Renal pelvis (tissue), 4 donors: ENCODE results near the gene PARD3B. TPM values are rescaled to one million over a fixed set of nuclear protein-coding genes. Genes with fewer than 3 reads are reported as not detected.

Experiments
- DNase-seq: peaks from one replicate; pipeline ENCODE4 v3.0.0-alpha.2; 2013
- polyA plus RNA-seq, 3 donors: library from polyadenylated mRNA; unstranded; fragments of 120-200 nt; gene quantifications; one replicate each; pipeline ENCODE4 v1.2.1, GENCODE V29; 2013; ENCODE audit not compliant: insufficient read length in 3 of 3

PARD3B gene
- polyA plus RNA-seq, 3 donors, result 33.2 to 37.3 (median 34.3) TPM

DNA sequence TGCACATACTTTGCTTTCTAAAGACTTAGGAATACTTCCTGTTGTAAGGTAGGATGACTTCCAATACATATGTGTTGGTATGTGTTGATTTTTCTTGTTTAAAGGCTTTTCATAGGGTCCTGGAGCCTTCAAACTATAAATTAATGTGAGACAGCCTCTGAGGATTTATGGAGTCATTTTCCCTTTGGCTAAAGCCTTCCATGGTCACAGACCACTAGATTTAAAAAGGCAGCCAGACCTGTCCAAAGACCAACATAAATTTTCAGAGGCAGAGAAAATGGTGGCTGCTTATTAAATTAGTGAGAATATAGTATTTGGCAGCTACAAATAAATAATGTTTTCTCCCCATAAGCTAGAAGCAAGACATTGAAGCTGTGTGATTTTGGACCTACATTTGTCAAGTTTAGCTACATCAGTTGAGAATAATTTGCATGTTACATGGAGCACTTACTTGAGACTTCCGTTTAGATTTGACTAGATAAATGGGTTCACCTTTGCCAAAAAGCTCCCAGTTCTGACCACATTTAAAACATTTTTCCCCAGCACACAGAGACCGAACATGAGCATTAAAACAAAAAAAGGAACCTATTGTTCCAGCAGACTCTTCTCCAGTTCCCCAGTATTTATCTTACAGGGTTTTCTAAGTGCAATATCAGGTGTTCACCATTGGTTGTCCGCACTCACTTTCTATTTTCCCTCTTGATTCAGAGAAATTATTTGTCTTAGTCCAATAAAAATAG is 402.9 kb downstream of the PARD3B start:
- DNase-seq, result no peak

DNA sequence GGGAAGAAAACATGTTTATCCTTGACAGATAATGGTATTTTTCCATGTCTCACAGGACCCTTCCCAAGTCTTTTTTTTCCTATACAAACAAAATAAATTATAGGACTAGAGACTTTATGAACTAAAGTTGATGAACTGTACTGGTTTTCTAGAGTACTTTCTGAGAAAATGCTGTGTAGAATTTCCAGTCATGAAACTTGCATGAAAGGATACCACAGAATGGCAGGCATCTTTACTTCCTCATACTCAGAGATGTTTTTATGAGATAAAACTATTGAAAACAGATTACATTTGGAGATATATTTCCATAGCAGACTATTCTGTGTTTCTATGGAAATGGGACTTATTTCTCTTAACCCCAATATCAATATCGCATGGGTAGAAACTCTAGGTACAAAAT is 403.5 kb downstream of the PARD3B start:
- DNase-seq, result no peak

DNA sequence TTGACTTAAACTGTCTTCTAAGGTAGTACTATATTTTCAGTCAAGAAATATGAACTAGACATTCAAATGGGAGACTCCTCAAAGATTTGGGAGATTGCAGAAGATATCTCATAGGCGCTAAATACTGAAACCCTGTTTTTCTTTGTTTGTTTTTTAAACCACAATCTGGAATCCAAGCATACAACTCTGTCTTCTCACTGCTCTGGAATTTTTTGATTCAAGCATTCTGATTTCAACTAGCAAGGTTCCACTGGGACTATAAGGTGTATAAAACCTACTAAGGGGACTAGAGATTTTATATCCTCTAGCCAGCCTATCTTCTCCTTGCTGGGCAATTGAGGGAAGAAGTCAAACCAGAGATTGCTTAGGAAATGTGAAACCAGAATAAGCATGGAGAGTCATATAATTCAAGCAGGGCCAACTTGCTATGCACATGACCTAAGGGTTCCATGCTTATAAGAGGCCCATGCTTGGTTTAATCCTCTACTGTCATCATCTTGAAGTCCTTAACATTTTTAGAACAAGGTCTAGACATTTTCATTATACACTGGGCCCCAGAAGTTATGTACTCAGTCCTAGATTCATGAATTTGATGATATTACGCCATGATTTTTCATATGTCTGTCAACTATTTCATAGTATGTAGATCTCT is 405.5 kb downstream of the PARD3B start:
- no peak for DNase-seq

GRCh38 chr2:204958371-204958770 is 413.1 kb downstream of the PARD3B start:
- DNase-seq, result no peak

- no peak for DNase-seq
These were observed 419.1 kb downstream of the PARD3B start for GRCh38 chr2:204964414-204964813.

- DNase-seq, result no peak
These were observed 421.0 kb downstream of the PARD3B start for GRCh38 chr2:204966245-204966644.

DNA sequence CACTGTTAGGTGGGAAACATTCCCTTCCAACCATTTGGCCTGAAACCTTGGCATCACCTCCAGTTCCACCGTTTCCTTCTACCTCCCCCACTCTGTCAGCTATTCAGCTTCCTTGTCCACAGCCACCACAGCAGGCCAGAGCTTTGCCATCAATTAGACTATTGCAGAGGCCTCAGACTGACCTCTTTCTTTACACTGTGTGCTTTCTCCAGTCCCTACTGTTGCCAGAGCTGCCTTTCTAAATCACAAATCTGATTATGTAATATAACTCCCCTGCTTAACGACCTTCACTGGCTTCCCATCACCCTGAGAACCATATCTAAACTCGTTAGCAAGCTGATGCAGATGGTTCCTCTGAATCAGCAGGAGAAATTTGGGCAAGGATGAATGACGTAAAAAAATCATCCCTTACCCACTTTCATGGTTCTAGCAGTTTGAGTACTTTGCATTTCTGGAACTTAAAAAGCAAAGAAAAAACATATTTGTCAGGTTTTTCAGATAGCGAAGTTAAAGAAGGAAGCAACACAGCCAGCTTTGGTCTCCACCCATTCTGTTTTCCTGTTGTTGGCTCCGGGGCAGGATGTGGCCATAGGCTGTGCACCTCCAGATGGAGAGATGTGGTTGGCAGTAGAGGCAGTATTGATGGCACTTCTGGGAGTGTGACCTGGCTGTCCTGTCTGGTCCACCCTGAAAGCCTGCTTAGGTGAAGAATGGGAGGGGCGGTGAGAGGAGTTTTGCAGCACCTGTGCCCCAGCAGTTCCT is 422.1 kb downstream of the PARD3B start:
- DNase-seq, result no peak

DNA sequence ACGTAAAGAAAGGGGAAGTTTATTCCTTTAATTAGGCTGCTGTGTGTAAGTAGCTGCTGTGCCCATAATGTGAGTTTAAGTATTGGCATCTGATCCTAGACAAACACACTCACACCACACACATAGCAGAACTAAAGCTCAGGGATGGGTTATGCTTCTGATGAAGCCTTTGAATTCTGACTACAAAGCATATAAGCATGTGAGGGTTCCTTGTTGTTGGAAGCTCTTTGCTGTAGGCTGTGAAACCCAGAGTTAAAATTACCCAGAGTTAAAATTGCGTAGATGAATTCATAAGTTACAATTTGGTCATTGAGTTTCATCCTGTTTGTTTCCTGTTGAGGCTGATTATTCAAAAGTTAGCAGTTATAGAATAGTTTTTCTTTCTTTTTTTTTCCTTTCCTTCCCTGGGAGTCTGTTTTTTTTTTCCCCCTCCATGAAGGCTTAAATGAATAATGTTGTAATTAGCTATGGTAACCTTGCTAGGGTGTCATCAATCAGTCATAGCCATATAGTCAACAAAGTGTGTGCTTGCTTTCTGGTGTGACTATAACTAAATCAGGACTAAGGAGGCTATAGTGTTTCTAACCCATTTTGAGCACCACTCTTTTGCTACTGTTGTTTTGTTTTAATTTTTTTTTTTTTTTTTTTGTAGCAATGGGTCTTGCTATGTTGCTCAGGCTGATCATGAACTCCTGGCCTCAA is 426.1 kb downstream of the PARD3B start:
- no peak for DNase-seq

GRCh38 chr2:204972161-204972560 is 426.9 kb downstream of the PARD3B start:
- DNase-seq, result no peak

GRCh38 chr2:204972606-204973336 is 427.5 kb downstream of the PARD3B start:
- DNase-seq, result no peak

GRCh38 chr2:204973616-204974015 is 428.3 kb downstream of the PARD3B start:
- DNase-seq, result no peak

GRCh38 chr2:204974487-204974886 is 429.2 kb downstream of the PARD3B start:
- DNase-seq, result no peak

- DNase-seq, result no peak
These were observed 432.6 kb downstream of the PARD3B start for GRCh38 chr2:204977914-204978313.

DNA sequence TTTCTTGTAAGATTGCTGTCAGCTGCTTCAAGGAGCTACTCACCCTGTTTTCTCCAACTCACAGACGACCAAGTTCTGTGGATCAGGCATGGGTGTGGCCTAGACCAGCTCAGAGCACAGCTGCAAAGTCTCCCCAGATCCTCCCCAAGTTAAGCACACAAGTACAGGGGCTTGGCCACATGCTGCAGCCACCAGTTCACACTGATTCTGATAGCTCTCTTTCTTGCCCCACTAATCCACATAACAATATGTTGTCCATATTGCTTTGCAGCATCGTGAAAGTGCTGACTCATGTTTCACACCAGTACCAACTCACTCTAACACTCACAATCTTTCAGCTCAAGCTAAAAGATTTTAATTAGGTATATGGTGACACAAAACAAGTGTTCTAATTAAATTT is 437.0 kb downstream of the PARD3B start:
- no peak for DNase-seq

DNA sequence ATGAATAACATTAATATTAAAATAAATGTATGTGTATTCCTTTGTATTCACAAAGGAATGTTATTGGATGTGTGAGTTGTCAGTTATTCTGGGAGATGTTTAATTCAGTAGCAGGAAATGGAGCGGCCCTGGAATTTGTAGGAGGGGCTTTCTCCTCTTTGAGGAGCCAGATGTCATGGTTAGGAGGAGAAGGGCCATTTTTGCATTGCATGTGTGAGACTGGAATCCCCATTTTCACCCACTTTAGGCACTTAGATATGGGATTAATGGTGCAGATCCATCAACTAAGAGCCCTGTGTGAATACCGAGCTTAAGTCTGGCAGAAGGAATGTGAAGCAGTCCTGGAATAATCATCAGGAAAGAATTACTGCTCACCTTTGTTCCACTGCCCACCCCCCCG is 439.2 kb downstream of the PARD3B start:
- DNase-seq, result peak; percentile 38

GRCh38 chr2:204986641-204987040 is 441.4 kb downstream of the PARD3B start:
- DNase-seq, result no peak

DNA sequence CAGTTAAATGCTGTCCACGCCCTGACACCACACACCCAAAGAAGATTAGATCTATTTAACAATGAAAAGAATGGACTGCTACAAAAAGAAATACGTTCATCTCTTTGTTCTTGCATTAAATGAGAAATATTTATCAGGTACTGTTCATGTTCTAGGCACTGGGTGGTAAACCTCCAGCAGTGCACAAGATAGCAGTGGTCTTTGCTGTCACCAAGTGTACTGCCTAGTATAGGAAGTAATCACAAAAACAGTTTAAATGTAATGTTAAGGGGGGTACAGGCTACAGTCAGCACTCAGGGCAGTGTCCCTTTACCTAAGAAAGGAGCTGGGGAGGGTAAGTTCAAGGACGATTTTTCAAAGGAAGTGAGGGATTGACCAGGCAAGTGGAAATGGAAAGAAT is 443.6 kb downstream of the PARD3B start:
- DNase-seq, result no peak

- no peak for DNase-seq
These were observed 444.6 kb downstream of the PARD3B start for GRCh38 chr2:204989877-204990276.

DNA sequence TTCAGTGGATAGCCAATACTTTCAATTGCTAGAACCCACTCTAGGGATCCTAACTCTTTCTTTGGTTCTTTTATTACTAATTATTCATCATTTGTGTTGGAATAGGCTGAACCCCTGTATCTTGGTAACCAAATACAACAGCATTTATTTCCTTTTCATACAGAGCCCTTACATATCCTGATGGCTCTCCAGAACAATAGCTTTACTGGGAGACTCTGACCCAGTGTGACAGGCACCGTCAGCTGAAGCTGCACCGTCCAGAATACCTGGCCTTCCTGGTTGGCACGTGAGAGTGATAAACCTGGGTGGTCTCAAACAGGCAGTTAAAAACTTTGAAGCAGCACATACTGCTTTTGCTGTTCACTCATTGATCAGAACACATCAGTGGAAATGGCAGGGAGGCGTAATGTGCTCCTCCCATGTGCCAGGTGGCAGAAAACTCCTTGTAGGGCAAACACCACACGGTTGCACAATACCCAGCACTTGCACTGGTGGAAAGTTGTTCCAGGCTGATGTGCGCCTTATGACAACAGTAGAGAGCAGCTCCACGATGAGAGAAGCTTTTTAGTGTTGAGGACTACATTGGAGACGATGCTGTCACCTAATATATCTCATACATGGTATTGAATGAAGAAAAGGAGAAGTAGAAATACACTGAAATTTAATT is 456.2 kb downstream of the PARD3B start:
- no peak for DNase-seq

DNA sequence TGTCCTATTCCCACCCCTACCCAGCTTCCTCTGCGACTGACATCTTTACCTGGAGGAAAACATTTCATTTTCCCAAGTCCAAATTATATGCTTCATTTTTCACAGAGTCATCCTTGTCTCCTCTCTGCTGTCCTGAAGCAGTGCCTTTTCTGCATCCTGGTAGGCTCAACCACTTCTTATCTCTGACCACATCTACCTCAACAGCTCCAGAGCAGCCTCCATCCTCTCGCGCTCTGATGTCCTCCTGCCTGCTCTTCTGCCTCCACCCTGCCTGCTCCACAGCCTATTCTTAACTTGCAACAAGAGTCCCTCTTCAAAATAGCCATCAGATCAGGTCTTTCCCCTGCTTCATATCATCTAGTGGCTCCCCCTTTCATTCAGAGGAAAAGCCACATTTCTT is 457.1 kb downstream of the PARD3B start:
- no peak for DNase-seq

GRCh38 chr2:205003288-205003687 is 458.0 kb downstream of the PARD3B start:
- no peak for DNase-seq
